ENCODE data around the gene ZNF775. TPM values are rescaled to one million over a fixed set of nuclear protein-coding genes. Genes with fewer than 3 reads are reported as not detected.

ZNF775 gene
- total and polyA plus RNA-seq, 8 donors, result 4.0 to 11.7 (median 5.8) TPM

GRCh38 chr7:150402671-150403321 lies 23.7 kb downstream of the ZNF775 start:
- H3K27ac ChIP-seq, result no peak overlapping the region
- TF ChIP-seq CTCF (IDR thresholded peaks at IDR 0.05), result no peak
- DNase-seq, result peak in 1 of 4 donors; percentile 25
- H3K4me3 ChIP-seq, result no peak overlapping the region
- intact Hi-C loops (cut with DNase I), result no loop called here
- peaks cover 0 to 9% of the 10 kb centered on the region in 2 donors for H3K36me3 ChIP-seq
- no peaks in the 10 kb centered on the region for H3K27me3 ChIP-seq
- ATAC-seq, result no peak
- H3K4me1 ChIP-seq, result peaks cover 6 to 26% of the 10 kb centered on the region in 2 donors
- H3K9me3 ChIP-seq, result no peaks in the 10 kb centered on the region

GRCh38 chr7:150403376-150404171 lies 24.4 kb downstream of the ZNF775 start:
- Histone ChIP-seq H3K27me3 (no peaks in the 10 kb centered on the region), H3K36me3 (peaks cover 0 to 1% of the 10 kb centered on the region in 2 donors), H3K9me3 (no peaks in the 10 kb centered on the region), H3K27ac (peak overlapping the region in 1 of 2 donors; percentile 91), H3K4me1 (peaks cover 6 to 26% of the 10 kb centered on the region in 2 donors), H3K4me3 (peak overlapping the region in 1 of 2 donors; percentile 55)
- no peak for TF ChIP-seq CTCF (IDR thresholded peaks at IDR 0.05)
- ATAC-seq (no peak), DNase-seq (peak in 1 of 4 donors; percentile 49)
- intact Hi-C loops (cut with DNase I), result no loop called here

GRCh38 chr7:150404172-150404804 lies 25.2 kb downstream of the ZNF775 start:
- intact Hi-C loops (cut with DNase I), result no loop called here
- Histone ChIP-seq H3K27ac (peak overlapping the region; percentile 91), H3K27me3 (no peaks in the 10 kb centered on the region), H3K9me3 (no peaks in the 10 kb centered on the region), H3K36me3 (no peaks in the 10 kb centered on the region), H3K4me3 (peak overlapping the region; percentile 49 to 55), H3K4me1 (peaks cover 6 to 26% of the 10 kb centered on the region in 2 donors)
- ATAC-seq (peak; percentile 3), DNase-seq (peak in 1 of 4 donors; percentile 54)
- no peak for TF ChIP-seq CTCF (IDR thresholded peaks at IDR 0.05)

- Histone ChIP-seq H3K27ac (peak overlapping the region; percentile 91), H3K9me3 (no peaks in the 10 kb centered on the region), H3K4me3 (peak overlapping the region; percentile 49 to 55), H3K27me3 (no peaks in the 10 kb centered on the region), H3K36me3 (no peaks in the 10 kb centered on the region), H3K4me1 (peaks cover 6 to 26% of the 10 kb centered on the region in 2 donors)
- DNase-seq (peak; percentile 87 to 96 (median 92)), ATAC-seq (peak; percentile 96)
- TF ChIP-seq CTCF (IDR thresholded peaks at IDR 0.05), result no peak
- intact Hi-C loops (cut with DNase I), result no loop called here
Observed at GRCh38 chr7:150404805-150405583, 25.9 kb downstream of the ZNF775 start.
